Neural progenitor cell (in vitro differentiated cells): Measurements from ENCODE around the gene LEPR.

Source experiments
- EZH2 ChIP-seq: fragments of 200-600 bp; sonication (generic); IDR thresholded peaks from 2 replicates; pipeline ENCODE4 v1.6.1; 2017; ENCODE audit warnings: antibody characterized with exemption, mild to moderate bottlenecking, moderate library complexity
- TF ChIP-seq, protein P1 (sequence below): fragments of 200-600 bp; sonication (generic); IDR thresholded peaks from 2 replicates; pipeline ENCODE4 v1.5.1; 2017; ENCODE audit warnings: antibody characterized with exemption, mild to moderate bottlenecking

DNA sequence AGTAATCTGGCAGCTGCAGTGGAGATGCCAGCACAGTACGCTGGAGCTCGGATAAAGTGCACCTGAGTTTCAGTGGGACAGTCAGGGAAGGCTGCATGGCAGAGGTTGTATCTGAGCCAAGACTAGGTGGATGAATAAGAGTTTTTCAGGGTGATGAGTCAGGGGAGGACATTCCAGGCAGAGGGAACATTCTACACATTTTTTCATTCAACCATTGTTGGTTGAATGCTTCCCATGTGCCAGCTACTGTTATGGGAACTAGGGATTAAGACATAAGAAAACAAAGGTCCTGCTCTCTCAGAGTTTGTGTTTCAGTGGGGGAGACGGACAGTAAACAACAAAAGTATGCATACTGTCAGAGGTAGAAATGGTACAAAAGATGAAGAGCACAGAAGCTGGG, 5.2 kb downstream of the LEPR start:
- TF ChIP-seq, protein P1, sequence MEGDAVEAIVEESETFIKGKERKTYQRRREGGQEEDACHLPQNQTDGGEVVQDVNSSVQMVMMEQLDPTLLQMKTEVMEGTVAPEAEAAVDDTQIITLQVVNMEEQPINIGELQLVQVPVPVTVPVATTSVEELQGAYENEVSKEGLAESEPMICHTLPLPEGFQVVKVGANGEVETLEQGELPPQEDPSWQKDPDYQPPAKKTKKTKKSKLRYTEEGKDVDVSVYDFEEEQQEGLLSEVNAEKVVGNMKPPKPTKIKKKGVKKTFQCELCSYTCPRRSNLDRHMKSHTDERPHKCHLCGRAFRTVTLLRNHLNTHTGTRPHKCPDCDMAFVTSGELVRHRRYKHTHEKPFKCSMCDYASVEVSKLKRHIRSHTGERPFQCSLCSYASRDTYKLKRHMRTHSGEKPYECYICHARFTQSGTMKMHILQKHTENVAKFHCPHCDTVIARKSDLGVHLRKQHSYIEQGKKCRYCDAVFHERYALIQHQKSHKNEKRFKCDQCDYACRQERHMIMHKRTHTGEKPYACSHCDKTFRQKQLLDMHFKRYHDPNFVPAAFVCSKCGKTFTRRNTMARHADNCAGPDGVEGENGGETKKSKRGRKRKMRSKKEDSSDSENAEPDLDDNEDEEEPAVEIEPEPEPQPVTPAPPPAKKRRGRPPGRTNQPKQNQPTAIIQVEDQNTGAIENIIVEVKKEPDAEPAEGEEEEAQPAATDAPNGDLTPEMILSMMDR: no peak
- TF ChIP-seq EZH2: no peak
